GM18907 (cell line): Measurements from ENCODE around the gene NEDD4L.
"Not testable (repeated sequence)": the region's sequence is repeated elsewhere in the genome, so short reads cannot be mapped to it uniquely, and the experiment has no call there.

Experiments
- ATAC-seq: cut with Tn5 transposase; IDR thresholded peaks from one replicate; pipeline ENCODE4 v1.9.1; 2021; ENCODE audit warnings: mild to moderate bottlenecking, moderate library complexity; ENCODE audit not compliant: unreplicated experiment

Gene NEDD4L

GRCh38 chr18:58043491-58044369 is at the start of gene NEDD4L:
NEDD4L (plus strand) TSS chr18:58044226; CDS start chr18:58044661, 435 bp downstream.
- peak; percentile 78 for ATAC-seq

DNA sequence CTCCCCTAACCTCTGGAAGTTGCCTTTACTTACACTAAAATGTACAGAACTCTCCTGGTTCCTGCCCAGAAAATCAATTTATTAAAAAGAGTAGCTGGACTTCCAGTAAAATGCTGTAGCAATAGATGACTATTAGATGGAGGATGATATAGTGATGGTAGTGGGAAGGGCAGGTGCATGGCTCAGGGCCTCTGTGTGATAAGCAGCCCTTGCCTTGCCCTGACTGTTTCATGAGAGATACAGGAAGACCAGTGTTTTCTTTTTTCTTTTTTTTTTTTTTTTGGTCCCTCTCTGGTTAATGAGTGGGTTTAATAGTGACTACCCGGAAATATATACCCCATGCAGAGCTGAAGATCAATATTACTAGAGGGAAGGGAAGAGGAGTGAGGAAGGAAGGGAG is 48.7 kb upstream of the NEDD4L start:
- ATAC-seq = no peak

DNA sequence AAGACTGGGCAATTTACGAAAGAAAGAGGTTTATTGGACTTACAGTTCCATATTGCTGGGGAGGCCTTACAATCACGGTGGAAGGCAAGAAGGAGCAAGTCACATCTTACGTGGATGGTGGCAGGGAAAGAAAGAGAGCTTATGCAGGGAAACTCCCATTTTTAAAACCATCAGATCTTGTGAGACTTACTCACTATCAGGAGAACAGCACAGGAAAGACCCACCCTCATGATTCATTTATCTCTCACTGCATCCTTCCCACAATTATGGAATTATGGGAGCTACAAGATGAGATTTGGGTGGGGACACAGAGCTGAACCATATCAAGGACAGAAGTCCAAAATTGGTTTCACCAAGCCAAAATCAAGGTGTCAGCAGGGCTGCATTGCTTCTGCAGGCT is 47.1 kb upstream of the NEDD4L start:
- not testable (repeated sequence) for ATAC-seq

DNA sequence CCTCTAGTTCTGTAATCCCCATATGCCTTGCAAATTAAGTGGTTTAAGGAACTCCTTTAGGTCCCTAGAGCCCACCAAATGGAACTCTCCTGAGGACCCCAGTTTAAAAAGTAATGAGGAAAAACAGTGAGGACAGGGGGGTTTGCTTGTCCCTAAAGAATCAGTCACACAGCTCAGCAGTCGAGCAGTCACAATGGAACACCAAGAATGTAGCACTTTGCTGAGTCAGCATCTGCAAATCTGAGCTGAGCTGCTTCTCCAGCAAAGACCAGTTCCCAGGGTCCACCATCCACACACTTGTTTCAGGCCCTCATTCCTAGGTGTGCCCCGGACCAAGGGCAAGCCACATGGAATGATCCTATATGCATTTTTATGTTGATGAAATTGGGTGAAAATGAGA is 46.2 kb upstream of the NEDD4L start:
- no peak for ATAC-seq

DNA sequence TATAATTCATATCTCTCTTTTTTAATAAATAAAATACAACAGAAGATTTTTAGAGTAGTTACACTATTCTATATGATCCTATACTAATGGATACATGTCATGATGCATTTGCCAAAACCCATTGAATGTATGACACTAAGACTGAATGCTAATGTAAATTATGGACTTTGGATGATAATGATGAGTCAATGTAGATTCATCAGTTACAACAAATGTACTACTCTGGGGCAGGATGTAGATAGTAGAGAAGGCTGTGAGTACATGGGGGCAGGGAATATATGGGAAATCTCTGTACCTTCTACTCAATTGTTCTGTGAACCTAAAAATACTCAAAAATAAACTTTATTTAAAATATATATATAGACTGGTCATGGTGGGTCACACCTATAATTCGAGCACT is 45.6 kb upstream of the NEDD4L start:
- no peak for ATAC-seq

DNA sequence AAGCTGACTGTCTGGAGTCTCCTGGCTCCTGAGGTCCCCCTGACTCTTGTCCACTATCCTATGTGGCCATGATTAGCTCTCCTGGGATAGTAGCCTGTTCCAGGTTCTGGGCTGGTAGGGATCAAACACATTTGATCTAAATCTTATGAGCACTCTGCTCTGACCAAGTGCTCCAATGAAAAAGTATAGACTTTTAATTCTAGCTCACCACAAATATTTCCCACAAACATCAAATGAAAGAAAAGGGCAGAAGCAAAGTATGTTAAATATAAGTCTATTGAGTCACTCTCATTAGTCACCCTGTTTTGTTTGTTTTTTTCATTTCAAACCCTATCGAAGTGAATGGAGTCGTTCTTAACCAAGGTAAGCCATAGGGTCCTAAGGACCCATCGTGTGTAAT is 39.7 kb upstream of the NEDD4L start:
- no peak for ATAC-seq

- ATAC-seq = no peak
These were observed 39.0 kb upstream of the NEDD4L start for GRCh38 chr18:58005011-58005410.

DNA sequence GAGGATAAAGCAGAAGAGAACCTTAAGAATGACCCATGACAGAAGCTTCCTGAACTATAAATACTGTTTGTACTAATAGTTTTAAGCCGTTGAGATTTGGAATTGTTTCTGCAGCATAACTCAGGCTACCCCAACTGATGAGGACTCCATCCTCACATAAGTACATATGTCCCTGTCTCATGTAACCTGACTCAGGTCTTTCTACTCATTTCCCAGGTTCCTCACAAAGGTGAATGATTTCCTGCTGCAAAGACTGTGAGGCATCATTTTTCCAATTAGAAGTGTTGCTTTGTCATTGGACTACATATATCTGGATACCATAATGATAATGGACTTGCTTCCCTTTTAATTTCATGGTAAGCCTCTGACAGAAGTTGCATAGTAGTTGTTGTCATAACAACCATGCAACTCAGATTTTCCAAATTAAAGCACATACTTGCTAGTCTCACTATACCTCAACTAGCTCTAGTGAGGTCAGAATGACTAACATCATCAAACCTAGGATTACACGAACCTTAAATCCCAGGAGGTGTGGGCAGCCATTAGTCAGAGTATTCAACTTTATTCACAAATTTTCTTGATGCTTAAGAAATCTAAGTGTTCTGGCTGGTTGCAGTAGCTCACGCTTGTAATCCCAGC is 38.0 kb upstream of the NEDD4L start:
- ATAC-seq = no peak

DNA sequence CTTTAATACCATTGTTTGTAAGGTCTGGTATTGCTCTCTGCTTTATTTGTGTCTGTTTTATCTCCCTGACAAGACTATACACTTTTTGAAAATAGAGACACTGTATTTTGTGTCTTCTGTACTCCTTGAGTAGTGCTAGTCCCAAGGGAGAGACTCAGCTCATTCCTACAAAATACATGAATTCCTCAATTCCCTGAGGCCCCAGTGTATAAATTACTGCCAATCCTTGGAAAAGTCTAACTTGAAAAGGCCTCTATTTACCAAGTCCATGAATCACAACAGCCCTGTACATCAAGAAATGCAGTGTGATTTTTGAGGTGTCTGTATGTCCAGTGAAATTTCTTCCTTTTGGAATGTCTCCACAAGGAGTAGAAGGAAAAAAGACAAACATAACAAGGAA is 34.9 kb upstream of the NEDD4L start:
- no peak for ATAC-seq

DNA sequence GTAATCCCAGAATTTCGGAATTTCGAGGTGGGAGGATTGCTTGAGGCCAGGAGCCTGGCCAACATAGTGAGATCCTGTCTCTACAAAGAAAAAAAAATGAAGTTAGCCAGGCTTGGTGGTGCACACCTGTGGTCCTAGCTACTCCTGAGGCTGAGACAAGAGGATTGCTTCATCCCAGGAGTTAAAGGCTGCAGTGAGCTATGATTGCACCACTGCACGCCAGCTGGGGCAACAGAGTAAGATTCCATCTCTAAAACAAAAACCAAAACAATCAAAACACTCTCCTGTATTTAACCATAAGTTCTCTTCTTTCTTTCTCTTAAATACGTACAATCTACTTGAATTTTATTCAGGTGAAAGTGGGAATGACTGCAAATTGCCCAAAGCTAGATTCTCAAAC is 33.8 kb upstream of the NEDD4L start:
- no peak for ATAC-seq

GRCh38 chr18:58012356-58012755 is 31.7 kb upstream of the NEDD4L start:
- ATAC-seq = no peak

DNA sequence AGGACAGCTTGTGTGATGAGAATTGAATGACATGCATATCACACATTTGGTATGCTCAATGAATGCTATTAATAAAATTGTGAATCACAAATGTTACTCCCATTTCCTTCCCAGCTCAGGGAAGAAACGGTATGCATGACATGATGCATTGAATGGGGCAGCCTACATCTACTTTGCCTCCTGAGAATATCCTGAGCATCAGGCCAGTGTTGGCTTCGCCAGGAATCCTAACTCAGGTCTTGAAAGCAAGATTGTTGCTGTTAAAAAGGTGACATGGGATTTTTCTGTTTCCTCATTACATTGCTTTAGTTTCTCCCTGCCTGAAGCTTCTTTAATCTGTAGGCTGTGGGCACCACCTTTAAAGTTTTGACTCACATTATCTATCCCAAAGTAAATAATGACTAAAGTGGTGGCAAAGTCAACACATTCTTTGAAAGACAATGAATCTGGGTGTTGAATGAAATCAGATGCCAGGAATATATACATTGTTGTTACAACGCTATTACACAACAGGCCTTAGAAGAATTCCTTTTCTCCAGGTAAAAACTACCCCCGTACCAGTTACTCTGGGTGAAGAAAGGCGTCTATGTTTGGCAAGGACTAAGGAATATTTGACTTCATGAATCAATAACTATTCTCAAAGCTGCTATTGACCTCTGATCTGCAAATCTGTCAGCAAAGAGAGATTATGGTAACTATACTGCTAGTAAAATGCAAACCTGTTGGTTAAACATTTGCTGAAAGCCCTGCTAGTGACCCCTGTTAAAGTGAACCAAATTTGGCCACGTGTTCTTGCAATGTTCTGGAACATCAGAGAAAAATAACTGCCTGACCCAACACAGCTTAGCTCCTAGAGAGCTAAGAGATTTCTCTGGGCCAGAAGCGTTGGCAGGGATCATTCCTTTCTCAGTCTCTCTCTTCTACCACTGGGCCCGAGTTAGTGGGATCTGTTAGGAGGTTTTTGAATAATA is 30.5 kb upstream of the NEDD4L start:
- no peak for ATAC-seq

- ATAC-seq = peak; percentile 96
These were observed 28.8 kb upstream of the NEDD4L start for GRCh38 chr18:58015065-58015780.

- ATAC-seq = no peak
These were observed 26.8 kb upstream of the NEDD4L start for GRCh38 chr18:58017267-58017666.

- no peak for ATAC-seq
These were observed 23.4 kb upstream of the NEDD4L start for GRCh38 chr18:58020567-58021107.

DNA sequence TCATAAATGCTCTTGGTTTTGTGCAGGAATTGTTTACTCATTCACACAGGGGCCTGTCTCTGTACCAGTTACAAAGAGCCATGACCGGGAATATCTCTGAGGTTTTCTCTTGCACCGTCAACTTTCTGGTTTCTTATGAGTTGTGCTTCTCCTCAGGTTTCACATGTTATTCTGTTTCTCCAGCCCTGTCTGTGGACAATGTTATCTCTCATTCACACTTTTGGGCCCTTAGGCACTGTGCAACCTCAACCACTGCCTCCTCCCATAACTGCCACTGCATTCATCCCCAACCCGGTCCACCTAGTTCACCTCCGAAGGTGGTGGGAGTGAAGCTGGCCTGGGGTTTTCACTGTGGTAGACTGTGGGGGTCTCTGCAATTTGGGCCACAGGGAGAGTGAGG is 22.5 kb upstream of the NEDD4L start:
- ATAC-seq = no peak

DNA sequence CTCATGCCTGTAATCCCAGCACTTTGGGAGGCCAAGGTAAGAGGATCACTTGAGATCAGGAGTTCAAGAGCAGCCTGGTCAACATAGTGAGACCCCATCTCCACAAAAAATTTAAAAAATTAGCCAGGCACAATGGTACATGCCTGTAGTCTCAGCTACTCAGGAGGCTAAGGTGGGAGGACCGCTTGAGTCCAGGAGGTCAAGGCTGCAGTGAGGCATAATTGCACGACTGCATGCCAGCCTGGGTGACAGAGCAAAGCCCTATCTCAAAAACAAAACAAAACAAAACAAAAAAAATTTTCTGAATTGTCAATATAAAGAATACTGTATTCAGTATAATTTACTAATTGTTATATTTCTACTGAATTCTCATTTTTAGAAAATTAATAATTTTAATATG is 20.9 kb upstream of the NEDD4L start:
- no peak for ATAC-seq

DNA sequence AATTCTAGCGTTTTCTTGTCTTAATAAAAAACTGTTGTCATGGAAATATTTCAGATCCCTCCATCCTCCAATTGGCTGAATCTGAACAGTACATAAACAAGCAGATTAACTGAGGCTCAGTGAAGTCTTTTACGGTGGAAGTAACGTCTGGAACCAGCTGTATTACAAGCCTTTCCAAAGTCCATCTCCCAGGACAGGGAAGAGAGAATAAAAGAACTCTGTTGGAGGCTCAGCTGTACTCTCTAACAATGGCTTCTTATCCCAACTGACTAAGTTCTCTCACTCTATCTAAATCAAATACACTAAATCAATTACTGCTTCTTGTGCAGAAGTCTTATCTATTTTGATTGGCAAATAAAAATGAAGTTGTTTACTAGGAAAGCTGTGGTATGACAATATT is 19.9 kb upstream of the NEDD4L start:
- no peak for ATAC-seq

- ATAC-seq = no peak
These were observed 18.8 kb upstream of the NEDD4L start for GRCh38 chr18:58025205-58025604.

GRCh38 chr18:58025733-58026132 is 18.3 kb upstream of the NEDD4L start:
- ATAC-seq = no peak
